Hepatic stellate cell (primary cell): ENCODE data around the gene THPO.
"Not testable (repeated sequence)": the region's sequence is repeated elsewhere in the genome, so short reads cannot be mapped to it uniquely, and the experiment has no call there.

ENCODE experiments used
- DNase-seq: peaks from one replicate; pipeline ENCODE4 v3.0.0; 2011; ENCODE audit warnings: low spot score

The THPO gene

GRCh38 chr3:184349563-184350470, 28.2 kb downstream of the THPO start:
- no peak for DNase-seq

DNA sequence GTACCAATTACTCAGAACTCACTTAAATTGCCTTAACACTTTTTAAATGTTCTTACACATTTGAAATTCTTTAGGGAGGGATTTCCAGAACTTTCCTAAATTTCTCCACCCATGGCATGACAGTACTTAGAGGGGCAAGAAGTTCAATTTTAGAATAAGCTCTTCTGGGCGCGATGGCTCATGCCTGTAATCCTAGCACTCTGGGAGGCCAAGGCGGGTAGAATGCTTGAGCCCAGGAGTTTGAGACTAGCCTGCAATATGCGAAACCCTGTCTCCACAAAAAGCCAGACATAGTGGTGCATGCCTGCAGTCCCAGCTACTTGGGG, 30.0 kb downstream of the THPO start:
- no peak for DNase-seq

GRCh38 chr3:184347321-184348056, 30.5 kb downstream of the THPO start:
- no peak for DNase-seq

DNA sequence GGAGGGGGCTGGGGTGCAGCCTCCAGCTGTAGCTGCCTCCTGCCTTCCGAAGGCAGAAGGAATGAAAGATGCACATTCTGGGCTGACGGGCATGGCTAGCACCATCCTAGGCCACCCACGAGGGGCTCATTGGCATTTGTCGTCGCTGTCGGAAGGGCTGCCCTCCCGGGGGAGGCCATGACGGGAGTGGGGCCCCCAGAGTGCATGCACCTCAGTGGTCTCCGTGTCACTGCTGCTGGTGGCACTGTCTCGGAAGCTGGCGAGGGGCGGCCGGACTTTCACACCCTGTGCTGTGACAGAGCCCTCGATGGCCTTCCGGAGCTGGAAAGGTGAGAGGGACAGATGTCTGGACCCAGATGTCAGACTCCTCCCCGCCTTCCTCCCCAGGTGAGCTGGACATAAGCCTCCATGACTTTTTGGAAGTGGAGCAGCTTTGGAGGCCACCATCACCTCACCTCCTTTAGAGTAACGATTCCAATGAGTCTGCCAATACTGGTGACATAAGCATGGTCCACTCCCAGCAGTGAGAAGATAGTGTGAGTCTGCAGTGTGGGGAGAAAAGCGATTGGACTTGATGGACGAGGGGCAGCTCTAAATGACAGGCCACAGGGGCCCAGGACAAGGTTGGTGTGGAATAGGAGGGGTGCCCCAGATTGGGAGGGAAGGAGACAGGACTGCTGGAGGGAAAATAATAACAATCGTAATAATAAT, 31.4 kb downstream of the THPO start:
- DNase-seq: no peak

DNA sequence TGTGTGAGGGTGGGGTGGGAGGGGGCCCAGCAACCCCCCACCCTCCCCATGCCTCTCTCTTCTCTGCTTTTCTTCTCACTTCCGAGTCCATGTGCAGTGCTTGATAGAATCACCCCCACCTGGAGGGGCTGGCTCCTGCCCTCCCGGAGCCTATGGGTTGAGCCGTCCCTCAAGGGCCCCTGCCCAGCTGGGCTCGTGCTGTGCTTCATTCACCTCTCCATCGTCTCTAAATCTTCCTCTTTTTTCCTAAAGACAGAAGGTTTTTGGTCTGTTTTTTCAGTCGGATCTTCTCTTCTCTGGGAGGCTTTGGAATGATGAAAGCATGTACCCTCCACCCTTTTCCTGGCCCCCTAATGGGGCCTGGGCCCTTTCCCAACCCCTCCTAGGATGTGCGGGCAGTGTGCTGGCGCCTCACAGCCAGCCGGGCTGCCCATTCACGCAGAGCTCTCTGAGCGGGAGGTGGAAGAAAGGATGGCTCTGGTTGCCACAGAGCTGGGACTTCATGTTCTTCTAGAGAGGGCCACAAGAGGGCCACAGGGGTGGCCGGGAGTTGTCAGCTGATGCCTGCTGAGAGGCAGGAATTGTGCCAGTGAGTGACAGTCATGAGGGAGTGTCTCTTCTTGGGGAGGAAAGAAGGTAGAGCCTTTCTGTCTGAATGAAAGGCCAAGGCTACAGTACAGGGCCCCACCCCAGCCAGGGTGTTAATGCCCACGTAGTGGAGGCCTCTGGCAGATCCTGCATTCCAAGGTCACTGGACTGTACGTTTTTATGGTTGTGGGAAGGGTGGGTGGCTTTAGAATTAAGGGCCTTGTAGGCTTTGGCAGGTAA, 32.5 kb downstream of the THPO start:
- DNase-seq: peak; percentile 89

- no peak for DNase-seq
Observed at GRCh38 chr3:184344579-184345316, 33.3 kb downstream of the THPO start.

GRCh38 chr3:184343200-184343876, 34.7 kb downstream of the THPO start:
- DNase-seq: no peak

- DNase-seq: no peak
Observed at GRCh38 chr3:184341925-184342324, 36.1 kb downstream of the THPO start.

GRCh38 chr3:184339451-184340135, 38.4 kb downstream of the THPO start:
- not testable (repeated sequence) for DNase-seq

- DNase-seq: no peak
Observed at GRCh38 chr3:184339001-184339400, 39.0 kb downstream of the THPO start.

DNA sequence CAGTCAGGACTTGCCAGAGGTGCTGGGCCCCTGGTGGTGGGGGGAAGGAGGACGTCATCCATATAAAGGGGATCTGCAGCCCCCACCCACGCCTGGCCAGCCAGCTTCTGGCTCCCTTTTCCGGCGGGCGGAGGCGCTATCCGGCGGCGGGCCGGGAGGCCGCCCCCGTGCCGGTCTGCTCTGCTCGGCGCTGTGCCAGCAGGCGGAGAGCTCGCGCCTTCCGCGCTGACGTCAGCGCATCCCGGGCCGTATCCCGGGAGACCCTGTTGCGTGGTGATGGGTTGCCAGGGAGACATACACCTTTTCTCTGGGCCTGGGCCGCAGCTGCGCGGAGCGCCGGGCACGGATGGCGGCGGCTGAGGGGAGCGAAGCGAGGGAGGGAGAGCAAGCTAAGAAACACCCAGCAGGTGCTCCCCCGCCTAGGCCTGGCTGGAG, 39.5 kb downstream of the THPO start:
- DNase-seq: peak; percentile 85

DNA sequence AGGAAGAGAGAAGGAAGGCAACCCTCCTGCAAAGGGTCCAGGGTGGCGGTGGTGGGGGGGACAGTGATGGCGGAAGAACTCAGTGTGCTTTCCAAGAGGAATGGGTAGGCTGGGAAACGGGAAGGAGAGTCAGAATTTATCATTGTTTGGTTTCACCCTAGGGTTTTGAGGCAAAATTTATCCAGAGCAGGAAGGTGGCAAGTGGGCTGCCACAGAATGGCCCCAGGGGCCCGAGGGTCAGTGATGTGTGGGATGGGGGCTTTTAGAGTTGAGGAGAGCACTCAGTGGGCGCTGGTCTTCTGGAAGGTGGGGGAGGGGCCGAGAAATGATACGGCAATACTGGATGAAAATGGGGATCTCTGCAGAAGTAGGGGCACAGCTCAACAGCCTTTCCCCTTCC, 40.0 kb downstream of the THPO start:
- DNase-seq: no peak

DNA sequence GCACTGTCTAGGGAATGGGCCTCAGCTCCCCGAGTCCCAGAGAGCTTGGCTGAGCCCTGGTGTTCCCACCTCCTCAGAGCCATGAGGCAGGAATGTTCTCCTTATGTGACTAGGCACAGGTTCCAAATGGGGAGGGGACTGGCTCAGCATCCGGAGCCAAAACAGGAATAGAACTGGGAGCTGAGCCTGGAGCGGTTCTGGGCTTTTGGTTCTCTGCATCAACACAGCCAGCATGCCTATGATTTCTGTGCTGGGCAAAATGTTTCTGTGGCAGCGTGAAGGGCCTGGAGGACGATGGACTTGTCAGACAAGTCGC, 40.6 kb downstream of the THPO start, which contains the start of gene FAM131A:
Gene FAM131A, plus strand, starts transcription at position 202 of the 316 bp plus-strand sequence. Its CDS starts 31 bp downstream, at position 233.
- DNase-seq: no peak

- DNase-seq: no peak
Observed at GRCh38 chr3:184336547-184337398, 41.2 kb downstream of the THPO start.

DNA sequence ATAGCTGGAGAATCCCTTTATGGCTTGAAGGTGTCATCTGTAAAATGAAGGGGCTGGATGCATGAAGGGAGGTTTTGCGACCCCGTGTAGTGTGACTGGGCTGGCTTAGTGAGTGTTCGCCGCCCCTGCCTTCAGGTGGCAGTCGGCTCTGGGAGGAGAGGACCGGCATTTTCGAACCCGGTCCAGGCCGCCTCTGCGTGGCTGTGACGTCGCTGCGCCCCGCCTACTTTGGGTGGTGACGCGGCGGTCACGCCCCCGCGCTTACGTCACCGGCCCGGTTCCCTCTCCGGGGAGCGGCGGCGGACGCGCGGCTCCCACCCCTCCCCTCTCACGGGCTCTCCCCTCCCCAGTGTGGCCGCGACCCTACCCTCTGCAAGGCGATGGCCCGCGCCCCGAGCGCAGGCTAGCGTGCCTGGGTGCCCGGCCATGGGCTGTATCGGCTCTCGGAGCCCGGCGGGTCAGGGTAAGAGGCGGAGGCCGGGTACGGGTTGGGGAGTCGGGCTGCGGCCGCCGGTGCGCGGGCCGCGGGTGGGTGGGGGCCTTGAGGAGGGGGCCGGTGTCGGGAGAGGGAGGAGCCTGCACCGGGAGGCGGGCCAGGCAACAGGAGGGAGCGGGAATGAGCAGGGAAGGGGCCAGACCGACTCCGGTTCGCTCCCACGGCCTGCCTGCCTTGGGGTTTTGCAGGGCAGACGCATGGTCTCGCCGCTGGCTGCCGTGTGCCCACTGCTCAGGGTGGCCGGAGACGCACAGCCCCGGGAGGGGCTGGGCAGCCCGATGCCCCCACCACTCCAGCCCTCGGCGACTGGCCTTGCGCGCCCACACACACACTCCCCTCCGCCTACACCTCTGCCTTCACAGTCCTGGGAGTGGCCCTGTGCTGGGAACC, 42.1 kb downstream of the THPO start:
- DNase-seq: peak; percentile 79

DNA sequence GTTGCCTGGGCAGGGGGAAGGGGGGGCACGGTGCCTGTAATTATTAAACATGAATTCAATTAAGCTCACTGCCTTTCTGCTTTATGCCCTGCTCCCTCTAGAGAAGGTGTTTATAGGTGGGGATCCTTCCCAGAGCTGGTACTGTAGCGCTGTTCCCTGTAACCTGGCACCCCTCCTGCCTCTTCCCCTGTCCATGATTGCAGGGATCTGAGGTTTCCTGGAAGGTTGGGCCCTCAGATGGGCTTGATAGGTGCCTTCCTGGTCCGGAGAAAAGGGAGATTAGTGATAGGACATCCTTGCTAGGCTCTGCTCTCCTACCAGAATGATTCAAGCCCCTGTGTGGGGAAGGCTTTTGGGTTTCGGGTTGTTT, 42.7 kb downstream of the THPO start:
- no peak for DNase-seq

- peak; percentile 74 for DNase-seq
Observed at GRCh38 chr3:184334470-184335158, 43.4 kb downstream of the THPO start.
